Suppressor macrophage (primary cell): ENCODE measurements around the gene FOXP4.

ENCODE experiments used
- DNase-seq, 4 experiments: peaks; one replicate each; pipeline ENCODE4 v3.0.0-alpha.2; 2020 to 2022

FOXP4 gene

GRCh38 chr6:41630946-41631345, 84.8 kb downstream of the FOXP4 start:
- no peak for DNase-seq

GRCh38 chr6:41633056-41633634, 87.0 kb downstream of the FOXP4 start:
- no peak for DNase-seq

GRCh38 chr6:41634657-41635056, 88.5 kb downstream of the FOXP4 start:
- no peak for DNase-seq

DNA sequence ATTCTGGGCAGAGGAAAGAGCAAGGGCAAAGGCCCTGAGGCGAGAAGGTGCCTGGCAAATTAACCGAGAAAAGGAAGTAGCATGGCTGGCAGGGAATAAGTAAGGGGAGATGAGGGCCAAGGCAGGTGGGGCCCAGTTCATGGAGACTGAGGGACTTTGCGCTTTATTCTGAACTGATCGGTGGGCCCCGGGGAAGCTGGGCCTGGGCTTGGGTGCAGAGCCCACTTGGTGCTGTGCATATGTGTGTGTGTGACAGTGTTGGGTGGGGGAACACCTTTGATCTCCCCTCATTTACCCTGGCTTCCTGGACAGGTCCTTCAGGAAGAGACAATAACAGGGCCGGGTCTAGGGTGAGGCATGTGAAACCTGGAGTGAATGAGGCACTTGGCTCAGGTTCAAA, 89.2 kb downstream of the FOXP4 start:
- DNase-seq: no peak

GRCh38 chr6:41636833-41637193, 90.6 kb downstream of the FOXP4 start:
- DNase-seq: no peak

GRCh38 chr6:41637194-41638001, 91.2 kb downstream of the FOXP4 start:
- no peak for DNase-seq

- no peak for DNase-seq
Observed at GRCh38 chr6:41638002-41638934, 92.1 kb downstream of the FOXP4 start, which contains the start of gene MDFI. Gene MDFI, plus strand, starts transcription at chr6:41638468. Its CDS starts 282 bp downstream, at chr6:41638750.

GRCh38 chr6:41638935-41639808, 93.0 kb downstream of the FOXP4 start:
- DNase-seq: peak in 3 of 4 experiments; percentile 11 to 27 (median 22)

DNA sequence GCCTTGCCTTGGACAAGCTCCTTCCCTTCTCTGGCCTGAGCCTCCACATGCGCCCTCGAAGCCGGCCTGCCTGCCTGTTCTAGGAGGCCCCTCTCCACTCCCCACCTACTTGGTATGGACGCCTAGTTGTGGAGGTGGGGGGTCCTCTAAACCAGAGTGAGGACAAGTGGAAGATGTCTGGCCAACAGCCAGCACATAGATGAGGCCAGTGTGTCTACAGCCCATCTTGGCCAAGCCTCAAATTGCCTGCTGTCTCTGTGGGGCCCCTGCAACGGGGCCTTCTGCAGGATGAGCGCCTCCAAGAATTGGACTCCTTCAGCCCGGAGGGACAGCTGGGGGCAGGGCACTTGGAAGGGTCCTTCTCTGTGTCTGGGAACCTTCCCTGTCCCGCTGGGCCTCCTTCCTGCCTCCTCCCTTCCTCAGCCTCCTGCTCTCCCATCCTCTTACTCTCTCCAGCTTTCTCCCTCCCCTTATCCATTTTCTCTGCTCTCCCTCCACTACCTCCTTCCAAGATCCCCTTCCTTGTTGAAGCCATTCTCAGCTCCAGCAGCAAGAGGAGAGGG, 93.7 kb downstream of the FOXP4 start:
- no peak for DNase-seq

GRCh38 chr6:41640426-41640825, 94.2 kb downstream of the FOXP4 start:
- DNase-seq: no peak

DNA sequence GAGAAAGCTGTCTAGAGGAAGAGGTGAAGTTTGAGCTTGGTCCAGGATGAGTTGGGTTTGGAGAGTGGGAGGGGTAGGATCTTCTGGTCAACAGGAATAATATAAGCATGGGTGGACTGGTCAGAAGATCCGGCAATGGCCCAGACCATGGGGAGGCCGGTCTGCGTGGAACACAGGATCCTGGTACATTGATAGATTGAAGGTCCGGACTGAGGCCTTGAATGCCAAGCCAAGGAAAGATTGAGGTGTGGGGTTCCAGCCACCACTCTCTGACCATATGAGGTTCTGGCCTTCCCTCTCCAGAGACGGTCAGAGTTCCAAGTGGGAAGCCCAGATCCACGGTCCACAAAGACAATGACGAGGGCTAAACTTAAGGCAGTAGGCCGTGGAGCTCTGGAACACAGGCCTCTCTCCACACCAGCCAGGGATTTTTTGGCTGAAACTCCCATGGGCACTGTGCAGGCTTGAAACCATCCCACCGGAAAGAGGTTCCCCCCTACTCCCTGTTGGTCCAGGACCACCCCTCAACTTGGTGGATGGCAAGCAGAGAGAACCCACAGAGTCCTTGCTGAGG, 95.3 kb downstream of the FOXP4 start:
- DNase-seq: no peak

GRCh38 chr6:41642090-41642959, 96.1 kb downstream of the FOXP4 start:
- no peak for DNase-seq

DNA sequence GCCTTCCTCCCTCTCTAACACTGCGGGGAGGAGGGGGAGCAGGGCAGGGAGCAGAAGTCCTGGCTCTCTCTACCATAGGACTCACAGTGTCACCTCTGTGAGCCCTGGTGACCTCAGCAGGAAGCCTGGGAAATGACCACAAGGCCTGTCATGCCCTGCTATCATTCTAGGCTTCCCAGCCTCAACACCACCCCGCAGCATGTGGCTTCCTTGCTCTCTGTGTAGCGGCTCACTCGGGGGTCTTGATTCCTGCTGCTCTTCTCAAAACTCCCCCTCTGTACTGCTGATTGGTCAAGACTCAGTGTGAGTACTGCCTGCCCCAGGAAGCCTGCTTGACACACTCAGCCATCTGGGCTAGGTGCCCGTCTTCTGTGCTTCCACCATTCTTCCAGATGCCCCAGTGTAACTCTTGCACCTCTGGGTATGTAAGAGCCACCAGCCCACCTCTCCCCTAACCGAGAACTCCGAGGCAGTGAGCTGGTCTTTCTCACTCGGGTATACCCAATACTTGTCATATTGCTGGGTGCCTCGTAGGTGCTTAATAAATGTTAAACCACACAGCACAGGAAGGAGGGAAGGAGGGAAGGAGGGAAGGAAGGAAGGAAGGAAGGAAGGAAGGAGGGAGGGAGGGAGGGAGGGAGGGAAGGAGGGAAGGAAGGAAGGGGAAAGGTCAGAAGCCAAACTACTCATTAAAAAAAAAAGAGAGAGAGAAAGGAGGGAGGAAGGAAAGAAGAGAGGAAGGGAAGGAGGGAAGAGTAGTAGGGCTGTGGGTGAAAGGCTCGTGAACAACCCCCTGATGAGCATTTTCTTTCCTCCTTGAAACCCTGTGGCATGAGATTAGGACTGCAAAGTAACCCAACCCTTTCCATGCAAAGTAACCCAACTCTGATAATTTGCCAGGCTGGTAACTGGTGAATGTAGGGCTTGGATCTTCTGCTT, 97.0 kb downstream of the FOXP4 start:
- peak in 2 of 4 experiments; percentile 23 to 25 for DNase-seq

DNA sequence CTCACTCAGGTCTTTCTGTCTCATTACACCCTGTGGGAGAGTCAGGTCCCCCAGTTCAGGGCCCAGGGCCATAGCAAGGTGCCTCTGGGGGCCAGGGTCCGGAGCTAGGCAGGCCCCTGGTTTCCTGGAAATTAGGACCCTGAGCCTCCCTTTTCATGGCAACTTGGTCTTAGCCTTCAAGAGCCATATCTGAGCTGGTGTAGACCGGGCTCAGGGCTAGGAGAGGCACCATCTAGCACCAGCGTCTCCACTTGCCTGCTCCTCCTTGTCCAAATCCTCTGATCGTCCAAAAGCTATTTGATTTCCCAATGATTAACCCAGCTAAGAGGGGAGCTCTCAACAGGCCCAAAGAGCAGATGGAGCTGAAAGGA, 97.7 kb downstream of the FOXP4 start:
- DNase-seq: no peak

GRCh38 chr6:41644297-41644879, 98.2 kb downstream of the FOXP4 start:
- no peak for DNase-seq

- no peak for DNase-seq
Observed at GRCh38 chr6:41645007-41645618, 98.9 kb downstream of the FOXP4 start.

DNA sequence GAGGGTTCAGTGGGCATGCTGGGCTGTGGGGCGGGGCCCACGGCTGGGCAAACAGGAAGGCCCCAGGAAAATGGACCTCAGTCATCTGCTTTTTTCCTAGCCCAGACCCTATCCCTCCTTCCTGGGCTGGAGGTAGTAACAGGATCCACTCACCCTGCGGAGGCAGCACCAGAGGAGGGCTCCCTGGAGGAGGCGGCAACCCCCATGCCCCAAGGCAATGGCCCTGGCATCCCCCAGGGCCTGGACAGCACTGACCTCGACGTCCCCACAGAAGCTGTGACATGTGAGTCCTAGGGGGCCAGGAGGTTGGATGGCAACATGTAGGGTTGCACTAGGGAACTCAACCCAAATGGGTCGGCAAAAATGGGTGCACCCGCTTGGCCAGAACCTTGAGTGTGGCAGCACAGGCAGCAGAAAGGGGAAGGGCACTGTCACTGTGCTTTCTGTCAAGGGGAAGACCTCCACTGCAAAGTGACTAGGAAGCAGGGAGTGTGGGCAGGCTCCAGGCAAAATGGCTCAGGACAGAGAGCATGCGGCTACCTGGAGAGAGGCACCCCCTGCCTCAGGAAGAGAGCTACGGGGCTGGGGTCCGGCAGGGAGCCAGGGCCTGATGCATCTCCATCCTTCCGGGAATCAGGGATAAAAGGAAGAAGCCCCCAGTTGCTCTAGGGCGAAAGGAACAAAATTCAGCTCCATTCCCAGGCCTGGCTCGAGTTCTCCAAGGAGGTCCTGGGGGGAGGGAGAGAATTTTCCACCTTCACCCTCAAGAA, 100.0 kb downstream of the FOXP4 start:
- DNase-seq: no peak

GRCh38 chr6:41647061-41647511, 100.9 kb downstream of the FOXP4 start:
- no peak for DNase-seq
